ENCODE results near the gene GPR137B.

Gene GPR137B

GRCh38 chr1:236206548-236206947 is 64.2 kb downstream of the GPR137B start:
- no peak for DNase-seq

GRCh38 chr1:236207121-236207520 is 64.8 kb downstream of the GPR137B start:
- no peak for DNase-seq

- no peak for DNase-seq
These were observed 65.2 kb downstream of the GPR137B start for GRCh38 chr1:236207569-236207968.

- no peak for DNase-seq
These were observed 66.8 kb downstream of the GPR137B start for GRCh38 chr1:236209185-236209584.

GRCh38 chr1:236209713-236210112 is 67.4 kb downstream of the GPR137B start:
- DNase-seq: no peak

- no peak for DNase-seq
These were observed 69.5 kb downstream of the GPR137B start for GRCh38 chr1:236211815-236212214.

GRCh38 chr1:236213534-236213933 is 71.2 kb downstream of the GPR137B start:
- no peak for DNase-seq

GRCh38 chr1:236214761-236215160 is 72.4 kb downstream of the GPR137B start:
- no peak for DNase-seq

- DNase-seq: no peak
These were observed 78.1 kb downstream of the GPR137B start for GRCh38 chr1:236220473-236220872.

GRCh38 chr1:236222632-236223031 is 80.3 kb downstream of the GPR137B start:
- DNase-seq: no peak

GRCh38 chr1:236228411-236228810 is 86.1 kb downstream of the GPR137B start:
- no peak for DNase-seq

GRCh38 chr1:236235116-236235515 is 92.8 kb downstream of the GPR137B start:
- DNase-seq: no peak

GRCh38 chr1:236239092-236239585 is 96.8 kb downstream of the GPR137B start:
- no peak for DNase-seq

- DNase-seq: no peak
These were observed 98.3 kb downstream of the GPR137B start for GRCh38 chr1:236240675-236241074.

- DNase-seq: no peak
These were observed 100.2 kb downstream of the GPR137B start for GRCh38 chr1:236242568-236242967.

- no peak for DNase-seq
These were observed 104.9 kb downstream of the GPR137B start for GRCh38 chr1:236247286-236247685.

- no peak for DNase-seq
These were observed 109.2 kb downstream of the GPR137B start for GRCh38 chr1:236251587-236251986.

GRCh38 chr1:236253119-236253518 is 110.8 kb downstream of the GPR137B start:
- no peak for DNase-seq

- DNase-seq: no peak
These were observed 111.7 kb downstream of the GPR137B start for GRCh38 chr1:236253918-236254637.

- DNase-seq: no peak
These were observed 114.9 kb downstream of the GPR137B start for GRCh38 chr1:236257216-236257615.

GRCh38 chr1:236258114-236258622 is 115.8 kb downstream of the GPR137B start:
- DNase-seq: no peak
